Raji (cell line): ENCODE data around the gene DNAJC6.

Experiments used
- POLR2A ChIP-seq: IDR thresholded peaks from 2 replicates; pipeline ENCODE4 v1.6.1; 2011; ENCODE audit warnings: low read depth, low read length, control low read depth; ENCODE audit not compliant: insufficient read depth

The DNAJC6 gene

GRCh38 chr1:65321879-65322278 is 12.5 kb downstream of the DNAJC6 start:
- no peak for TF ChIP-seq POLR2A

GRCh38 chr1:65323246-65323645 is 13.9 kb downstream of the DNAJC6 start:
- no peak for TF ChIP-seq POLR2A

- no peak for TF ChIP-seq POLR2A
Observed at GRCh38 chr1:65330021-65330420, 20.7 kb downstream of the DNAJC6 start.

GRCh38 chr1:65330822-65331221 is 21.5 kb downstream of the DNAJC6 start:
- no peak for TF ChIP-seq POLR2A

GRCh38 chr1:65332821-65333220 is 23.5 kb downstream of the DNAJC6 start:
- no peak for TF ChIP-seq POLR2A

- TF ChIP-seq POLR2A, result no peak
Observed at GRCh38 chr1:65334081-65334480, 24.7 kb downstream of the DNAJC6 start.

- no peak for TF ChIP-seq POLR2A
Observed at GRCh38 chr1:65339866-65340468, 30.6 kb downstream of the DNAJC6 start.

GRCh38 chr1:65341381-65341780 is 32.0 kb downstream of the DNAJC6 start:
- no peak for TF ChIP-seq POLR2A

GRCh38 chr1:65343286-65343685 is 33.9 kb downstream of the DNAJC6 start:
- no peak for TF ChIP-seq POLR2A

- TF ChIP-seq POLR2A, result no peak
Observed at GRCh38 chr1:65344171-65344814, 35.0 kb downstream of the DNAJC6 start.

GRCh38 chr1:65346190-65346589 is 36.8 kb downstream of the DNAJC6 start:
- TF ChIP-seq POLR2A, result no peak

- no peak for TF ChIP-seq POLR2A
Observed at GRCh38 chr1:65355031-65355712, 45.8 kb downstream of the DNAJC6 start.

- TF ChIP-seq POLR2A, result no peak
Observed at GRCh38 chr1:65357291-65357960, 48.1 kb downstream of the DNAJC6 start.

GRCh38 chr1:65359888-65360287 is 50.5 kb downstream of the DNAJC6 start:
- TF ChIP-seq POLR2A, result no peak

GRCh38 chr1:65360648-65361047 is 51.3 kb downstream of the DNAJC6 start:
- TF ChIP-seq POLR2A, result no peak

- TF ChIP-seq POLR2A, result no peak
Observed at GRCh38 chr1:65362545-65362944, 53.2 kb downstream of the DNAJC6 start.
